ENCODE measurements around the gene CD81.

DNA sequence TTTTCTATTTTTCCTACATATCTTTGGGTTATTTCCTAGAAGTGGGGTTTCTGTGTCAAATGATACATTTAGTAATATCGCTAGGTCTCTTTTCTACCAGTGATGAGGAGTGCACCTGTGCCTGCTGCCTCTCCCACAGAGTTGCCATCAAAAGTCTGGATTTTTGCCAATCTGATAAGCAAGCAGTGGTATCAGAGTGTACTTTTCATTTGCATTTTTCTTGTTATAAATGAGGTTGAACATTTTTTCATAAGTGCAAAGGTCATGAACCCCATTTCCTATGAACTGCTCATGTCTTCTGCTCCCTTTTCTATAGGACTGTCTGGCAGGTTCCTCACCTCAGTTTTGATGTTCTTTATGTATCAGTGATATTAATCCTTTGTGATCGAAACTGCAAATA, 65.5 kb downstream of the CD81 start:
- TF ChIP-seq, protein P1, sequence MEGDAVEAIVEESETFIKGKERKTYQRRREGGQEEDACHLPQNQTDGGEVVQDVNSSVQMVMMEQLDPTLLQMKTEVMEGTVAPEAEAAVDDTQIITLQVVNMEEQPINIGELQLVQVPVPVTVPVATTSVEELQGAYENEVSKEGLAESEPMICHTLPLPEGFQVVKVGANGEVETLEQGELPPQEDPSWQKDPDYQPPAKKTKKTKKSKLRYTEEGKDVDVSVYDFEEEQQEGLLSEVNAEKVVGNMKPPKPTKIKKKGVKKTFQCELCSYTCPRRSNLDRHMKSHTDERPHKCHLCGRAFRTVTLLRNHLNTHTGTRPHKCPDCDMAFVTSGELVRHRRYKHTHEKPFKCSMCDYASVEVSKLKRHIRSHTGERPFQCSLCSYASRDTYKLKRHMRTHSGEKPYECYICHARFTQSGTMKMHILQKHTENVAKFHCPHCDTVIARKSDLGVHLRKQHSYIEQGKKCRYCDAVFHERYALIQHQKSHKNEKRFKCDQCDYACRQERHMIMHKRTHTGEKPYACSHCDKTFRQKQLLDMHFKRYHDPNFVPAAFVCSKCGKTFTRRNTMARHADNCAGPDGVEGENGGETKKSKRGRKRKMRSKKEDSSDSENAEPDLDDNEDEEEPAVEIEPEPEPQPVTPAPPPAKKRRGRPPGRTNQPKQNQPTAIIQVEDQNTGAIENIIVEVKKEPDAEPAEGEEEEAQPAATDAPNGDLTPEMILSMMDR (IDR thresholded peaks at IDR 0.05), result no peak
- TF ChIP-seq POLR2A (IDR thresholded peaks at IDR 0.05), result no peak

Data from thyroid gland (tissue), 4 donors.